Ramos (cell line): Measurements from ENCODE around the gene ZNF513.
"Not testable (repeated sequence)": the region's sequence is repeated elsewhere in the genome, so short reads cannot be mapped to it uniquely, and the experiment has no call there.

Source experiments
- in situ Hi-C: fragments of 300-500 bp; cut with MboI; formaldehyde crosslinking; loops from one replicate; pipeline ENCODE4 v1.14.3; 2022; ENCODE audit warnings: low sequenced_read_pairs; ENCODE audit not compliant: unreplicated experiment

ZNF513 gene, protein sequence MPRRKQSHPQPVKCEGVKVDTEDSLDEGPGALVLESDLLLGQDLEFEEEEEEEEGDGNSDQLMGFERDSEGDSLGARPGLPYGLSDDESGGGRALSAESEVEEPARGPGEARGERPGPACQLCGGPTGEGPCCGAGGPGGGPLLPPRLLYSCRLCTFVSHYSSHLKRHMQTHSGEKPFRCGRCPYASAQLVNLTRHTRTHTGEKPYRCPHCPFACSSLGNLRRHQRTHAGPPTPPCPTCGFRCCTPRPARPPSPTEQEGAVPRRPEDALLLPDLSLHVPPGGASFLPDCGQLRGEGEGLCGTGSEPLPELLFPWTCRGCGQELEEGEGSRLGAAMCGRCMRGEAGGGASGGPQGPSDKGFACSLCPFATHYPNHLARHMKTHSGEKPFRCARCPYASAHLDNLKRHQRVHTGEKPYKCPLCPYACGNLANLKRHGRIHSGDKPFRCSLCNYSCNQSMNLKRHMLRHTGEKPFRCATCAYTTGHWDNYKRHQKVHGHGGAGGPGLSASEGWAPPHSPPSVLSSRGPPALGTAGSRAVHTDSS

DNA sequence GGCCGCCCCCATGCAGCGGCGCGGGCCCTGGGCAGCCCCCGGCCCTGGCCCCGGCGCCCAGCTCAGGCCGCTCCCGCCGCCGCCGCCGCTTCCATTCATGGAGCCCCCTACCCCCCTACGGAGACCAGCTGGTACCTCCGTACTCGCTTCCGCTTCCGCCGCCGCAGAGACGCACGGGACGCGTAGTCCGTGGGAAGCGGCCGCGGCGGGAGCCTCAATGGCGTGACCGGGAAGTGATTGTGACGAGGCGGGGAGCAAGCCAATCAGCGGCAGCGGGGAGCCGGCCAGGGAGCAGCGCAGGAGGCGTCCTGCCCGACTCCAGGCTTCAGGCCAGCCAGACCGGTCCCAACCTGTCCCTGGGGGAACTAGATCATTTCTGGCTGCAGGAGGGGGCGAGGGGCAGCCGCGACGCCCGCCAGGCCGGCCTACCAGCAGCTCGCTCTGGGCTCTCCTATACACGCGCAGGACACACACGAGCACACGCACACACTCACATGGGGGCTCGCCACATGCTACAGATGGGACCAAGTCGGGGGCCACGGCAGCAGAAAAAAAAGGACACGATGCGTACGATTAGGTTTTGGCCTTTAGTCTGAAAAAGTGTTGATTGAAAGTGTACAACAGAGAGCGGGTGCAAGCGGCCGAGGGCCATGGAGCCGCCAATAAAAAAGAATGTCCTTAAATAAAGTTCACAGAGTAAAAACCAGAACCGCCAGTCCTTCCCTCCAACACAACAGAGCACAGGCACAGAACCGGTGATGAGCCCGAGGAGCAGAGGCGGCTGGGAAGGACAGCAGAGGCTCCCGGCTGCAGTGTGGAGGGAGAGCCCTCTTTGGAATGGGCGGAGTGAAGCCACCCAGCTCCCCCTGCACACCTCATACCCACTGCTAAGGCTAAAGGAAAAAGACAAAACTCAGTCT is at the start of gene ZNF513:
Gene ZNF513 (minus strand): TSS at position 109 of the 920 bp plus-strand sequence. CDS start 208 bp downstream, outside the sequence.
- in situ Hi-C loops = no loop called here

DNA sequence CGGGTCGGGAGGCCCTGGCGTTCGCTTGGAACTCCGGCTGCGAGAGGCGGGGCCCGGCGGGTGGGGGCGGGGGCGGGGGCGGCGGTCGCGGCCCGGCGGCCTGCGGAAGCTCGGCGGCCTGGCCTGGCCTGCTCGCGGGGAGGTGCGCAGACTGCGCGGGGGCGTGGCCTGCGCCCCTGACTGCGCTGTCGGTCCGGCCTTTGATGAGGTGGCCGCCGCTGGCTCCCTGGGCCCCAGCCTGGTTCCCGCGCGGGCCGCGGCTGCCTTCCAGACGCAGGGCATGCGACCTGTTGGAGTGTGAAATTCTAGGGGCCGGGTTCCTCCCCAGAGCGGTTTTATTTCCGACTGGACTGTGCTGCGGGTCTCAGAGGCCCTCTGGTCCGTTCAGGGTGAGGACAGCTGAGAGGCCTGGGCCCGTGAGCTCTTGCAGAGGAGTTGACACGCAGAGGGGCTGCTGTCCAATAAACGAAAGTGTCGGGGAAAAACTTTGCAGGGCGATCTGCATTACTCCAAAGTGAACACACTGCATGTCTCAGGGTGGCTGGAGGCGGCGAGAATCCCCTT is 48.5 kb upstream of the ZNF513 start:
- in situ Hi-C loops = no loop called here

DNA sequence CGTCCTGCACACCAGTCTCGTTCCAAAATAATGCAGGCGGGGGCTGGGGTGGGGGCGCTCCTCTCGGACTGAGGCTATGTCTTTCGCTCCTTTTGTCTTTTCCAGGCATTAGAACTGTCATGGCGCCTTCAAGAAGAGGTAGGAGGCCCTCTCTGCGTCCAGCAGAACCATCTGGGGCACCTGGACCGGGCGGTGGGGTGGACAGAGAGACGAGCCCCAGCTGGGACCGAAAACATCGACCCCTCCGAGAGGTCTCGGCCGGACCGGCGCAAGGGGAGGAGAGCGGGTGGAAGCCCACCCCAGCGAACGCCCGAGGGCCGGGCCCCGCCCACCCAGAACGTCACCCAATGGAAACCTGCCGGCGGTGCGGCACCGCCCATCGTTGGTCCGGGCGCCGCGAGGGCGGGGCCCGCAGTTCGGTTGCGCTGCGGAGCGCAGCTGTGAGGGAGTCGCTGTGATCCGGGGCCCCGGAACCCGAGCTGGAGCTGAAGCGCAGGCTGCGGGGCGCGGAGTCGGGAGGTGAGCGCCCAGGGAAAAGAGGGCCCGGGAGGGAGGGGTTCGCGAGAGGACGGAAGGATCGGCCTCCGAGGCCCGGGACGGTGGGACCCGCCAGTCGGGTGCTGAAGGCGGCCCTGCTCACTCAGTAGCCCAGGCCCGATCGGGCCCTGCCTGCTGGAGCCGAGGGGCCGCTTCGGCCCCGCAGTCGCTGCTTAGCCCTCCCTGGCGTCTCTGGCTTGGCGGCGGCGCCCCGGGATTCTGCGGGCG is 47.9 kb upstream of the ZNF513 start, which contains the start of gene NRBP1:
Gene NRBP1 (plus strand): TSS at position 419 of the 765 bp plus-strand sequence. CDS start 4,643 bp downstream, outside the sequence.
- in situ Hi-C loops = no loop called here

DNA sequence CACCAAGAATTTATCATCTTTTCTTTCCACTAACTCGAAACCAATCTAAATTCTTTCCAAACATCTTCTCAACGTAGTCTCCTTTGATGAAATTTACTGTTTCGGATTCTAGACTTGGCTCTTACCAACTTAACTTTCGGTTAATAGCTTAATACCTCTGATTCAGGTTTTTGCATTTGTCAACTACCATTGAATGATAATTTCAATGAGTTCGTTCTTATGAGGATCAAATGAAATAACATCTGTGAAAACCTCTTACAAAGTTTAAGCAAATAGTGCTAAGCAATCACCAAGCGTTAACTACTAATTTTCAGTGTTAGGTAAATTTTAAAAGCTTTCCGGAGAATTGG is 47.3 kb upstream of the ZNF513 start:
- in situ Hi-C loops = no loop called here

DNA sequence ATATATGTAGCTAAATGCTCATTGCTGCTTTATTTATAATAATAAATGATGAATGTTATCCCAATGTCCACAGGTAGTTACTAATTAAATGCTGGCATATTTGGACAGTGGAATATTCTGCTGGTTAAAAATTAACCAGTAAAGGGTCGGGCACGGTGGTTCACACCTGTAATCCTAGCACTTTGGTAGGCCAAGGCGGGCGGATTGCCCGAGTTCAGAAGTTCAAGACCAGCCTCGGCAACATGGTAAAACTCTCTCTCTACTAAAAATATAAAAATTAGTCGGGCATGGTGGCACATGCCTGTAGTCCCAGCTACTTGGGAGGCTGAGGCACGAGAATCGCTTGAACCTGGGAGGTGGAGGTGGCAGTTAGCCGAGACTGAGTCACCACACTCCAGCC is 44.5 kb upstream of the ZNF513 start:
- in situ Hi-C loops = not testable (repeated sequence)

DNA sequence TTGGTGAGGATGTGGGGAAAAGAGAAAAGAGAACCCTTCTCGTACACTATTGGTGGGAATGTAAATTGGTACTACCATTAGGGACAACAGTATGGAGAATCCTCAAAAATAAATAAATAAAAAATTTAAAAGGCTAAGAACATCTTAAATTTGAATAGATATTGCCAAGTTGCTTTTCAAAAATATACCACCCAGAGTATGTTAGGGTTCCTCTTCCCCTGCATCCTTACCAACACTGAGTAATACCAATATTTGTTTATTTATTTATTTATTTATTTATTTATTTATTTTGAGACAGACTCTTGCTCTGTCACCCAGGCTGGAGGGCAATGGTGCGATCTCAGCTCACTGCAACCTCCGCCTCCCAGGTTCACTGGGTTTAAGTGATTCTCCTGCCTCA is 42.4 kb upstream of the ZNF513 start:
- in situ Hi-C loops = no loop called here

DNA sequence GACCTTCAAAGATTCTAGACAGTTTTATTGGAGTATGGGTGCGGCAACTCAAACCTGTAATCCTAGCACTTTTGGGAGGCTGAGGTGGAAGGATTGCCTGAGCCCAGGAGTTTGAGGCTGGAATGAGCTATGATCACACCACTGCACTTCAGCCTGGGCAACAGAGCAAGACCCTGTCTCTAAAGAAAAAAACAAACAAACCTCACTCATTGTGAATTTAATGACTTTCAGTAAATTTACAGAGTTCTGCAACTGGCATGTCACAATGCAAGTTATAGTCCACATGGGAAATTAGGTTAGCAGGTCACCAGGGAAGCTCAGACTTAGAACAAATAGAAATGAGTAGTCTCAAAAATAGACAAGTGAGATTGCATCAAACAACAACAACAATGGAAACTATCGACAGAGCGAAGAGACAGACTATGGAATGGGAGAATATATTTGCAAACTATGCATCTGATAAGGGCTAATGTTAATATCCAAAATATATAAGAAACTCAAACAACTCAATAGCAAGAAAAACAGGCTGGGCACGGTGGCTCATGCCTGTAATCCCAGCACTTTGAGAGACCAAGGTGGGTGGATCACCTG is 41.2 kb upstream of the ZNF513 start:
- in situ Hi-C loops = no loop called here

DNA sequence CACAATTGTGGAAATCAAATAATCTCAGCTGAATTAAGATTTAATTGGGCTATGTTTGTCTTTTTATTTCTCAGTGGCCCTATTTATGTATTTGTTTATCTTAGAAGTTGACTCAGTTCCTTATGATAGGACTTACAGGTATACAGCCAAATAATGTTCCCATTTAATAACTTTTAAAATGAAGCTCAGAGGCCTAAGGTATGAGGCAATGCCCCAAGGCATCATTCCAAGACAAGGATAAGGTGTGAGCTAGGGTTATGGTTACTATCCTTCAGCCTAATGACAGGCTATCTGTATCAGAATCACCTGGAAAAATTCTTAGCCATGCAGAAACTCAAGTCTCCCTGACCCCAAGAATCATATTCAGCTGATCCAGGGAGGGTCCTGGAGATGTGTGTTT is 40.5 kb upstream of the ZNF513 start:
- in situ Hi-C loops = no loop called here

DNA sequence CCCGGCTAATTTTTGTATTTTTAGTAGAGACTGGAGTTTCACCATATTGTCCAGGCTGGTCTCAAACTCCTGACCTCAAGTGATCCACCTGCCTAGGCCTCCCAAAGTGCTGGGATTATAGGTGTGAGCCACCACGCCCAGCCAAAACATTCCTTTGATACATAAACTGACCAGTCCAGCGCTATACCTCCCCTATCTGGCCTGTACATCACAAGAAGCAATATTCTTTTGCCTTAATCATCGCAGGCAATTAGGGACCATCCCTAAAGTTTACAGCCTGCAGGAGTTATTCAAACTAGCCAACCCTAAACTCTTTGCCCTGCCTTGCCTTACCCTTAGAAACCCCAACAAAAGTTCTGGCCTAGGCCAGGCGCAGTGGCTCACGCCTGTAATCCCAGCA is 35.6 kb upstream of the ZNF513 start:
- in situ Hi-C loops = no loop called here

DNA sequence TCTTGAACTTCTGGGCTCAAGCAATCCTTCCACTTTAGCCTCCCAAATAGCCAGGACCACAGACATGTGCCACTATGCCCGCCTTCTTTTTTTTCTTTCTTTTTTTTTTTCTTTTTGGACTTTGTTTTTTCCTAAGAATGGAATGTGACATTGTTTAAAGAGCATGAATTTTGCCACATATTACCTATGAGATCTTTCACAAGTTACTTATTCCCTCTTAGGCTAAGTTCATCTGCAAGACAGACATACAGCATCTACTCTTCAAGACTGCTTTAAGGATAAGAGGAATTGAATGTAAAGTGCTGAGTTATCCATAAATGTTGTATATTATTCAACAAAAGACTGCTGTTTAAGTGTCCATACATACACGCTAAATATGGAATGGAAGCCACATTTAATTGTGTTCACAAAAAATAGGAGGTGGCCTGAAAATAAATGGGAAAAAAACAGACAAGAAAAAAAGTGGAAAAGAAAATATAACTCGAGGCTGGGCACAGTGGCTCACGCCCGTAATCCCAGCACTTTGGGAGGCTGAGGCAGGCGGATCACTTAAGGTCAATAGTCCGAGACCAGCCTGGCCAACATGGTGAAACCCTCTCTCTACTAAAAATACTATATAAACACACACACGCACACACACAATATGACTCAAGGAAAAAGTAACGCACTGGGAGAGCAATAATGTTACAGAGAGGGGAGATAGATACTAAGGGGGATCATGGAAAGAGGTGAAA is 32.1 kb upstream of the ZNF513 start:
- in situ Hi-C loops = no loop called here

DNA sequence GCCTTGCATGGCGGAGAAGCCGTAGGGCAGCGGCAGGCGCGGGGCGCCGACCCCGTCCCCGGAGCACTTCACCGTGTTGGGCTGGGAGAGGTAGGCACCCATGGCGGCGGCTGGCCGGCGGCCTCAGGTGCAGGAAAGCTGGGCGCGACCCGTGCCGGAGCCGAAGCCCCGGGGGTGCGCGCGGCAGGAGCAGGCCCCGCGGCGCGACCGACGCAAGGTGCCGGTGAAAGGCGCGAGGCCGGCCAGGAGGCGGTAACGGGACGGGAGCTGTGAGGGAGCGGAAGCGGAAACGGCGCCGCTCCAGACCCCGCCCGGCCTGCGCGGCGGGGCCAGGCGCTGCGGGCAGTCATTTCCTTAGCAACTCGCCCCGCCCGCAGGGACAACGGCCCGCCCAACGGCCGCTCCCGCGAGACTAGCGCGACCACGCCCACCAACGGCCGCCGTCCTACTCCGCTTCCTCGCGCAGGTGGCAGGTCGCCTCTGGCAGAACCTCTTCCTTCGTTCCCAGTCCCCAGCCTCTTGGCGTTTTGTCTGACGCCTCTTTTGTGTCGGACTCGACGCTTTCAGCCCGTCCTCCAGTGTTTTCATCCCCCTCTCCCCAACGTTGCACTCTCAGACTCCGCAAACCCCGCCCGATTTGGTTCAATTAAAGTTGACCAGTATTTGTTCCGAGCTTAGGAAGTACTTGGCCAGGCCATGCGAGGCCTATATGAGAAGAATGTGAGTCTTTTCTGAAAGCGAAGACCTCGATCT is 29.0 kb upstream of the ZNF513 start, which contains the start of gene PPM1G:
Gene PPM1G (minus strand): TSS at position 271 of the 753 bp plus-strand sequence. CDS start 169 bp downstream, at position 102.
- in situ Hi-C loops = no loop called here

DNA sequence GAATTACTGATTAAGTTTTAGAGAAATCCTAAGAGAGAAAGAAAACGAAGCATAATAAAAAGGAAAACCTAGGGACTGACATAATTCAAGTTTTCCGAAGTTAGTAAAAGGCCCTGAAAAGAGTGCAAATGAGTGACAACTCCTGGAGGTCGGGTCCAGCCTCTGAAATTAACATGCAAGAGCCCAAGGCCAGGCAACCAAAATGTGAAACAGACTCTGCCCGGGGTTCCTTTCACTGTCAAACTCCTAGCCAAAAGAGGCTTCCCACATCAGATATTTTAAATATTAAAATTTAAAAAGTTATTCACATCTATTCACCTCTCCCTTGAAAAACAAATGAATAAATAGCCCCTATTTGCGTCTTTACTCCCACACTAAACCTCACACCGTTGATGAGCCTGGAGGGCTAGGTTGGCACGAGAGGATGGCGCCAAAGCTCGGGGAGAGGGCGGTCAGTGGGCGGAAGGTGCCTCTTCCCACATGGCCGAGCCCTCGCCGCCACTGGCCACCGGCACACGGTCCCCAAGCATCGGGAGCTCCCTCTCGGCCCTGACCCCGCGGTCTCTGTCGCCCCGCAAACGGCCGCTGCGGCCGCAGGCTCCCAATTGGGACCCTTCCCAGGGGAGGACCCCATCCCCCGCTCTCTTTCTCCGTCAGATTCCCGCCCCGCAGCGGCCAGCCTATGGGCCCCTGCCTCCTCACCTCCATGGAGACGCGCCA is 28.2 kb upstream of the ZNF513 start:
- in situ Hi-C loops = no loop called here

DNA sequence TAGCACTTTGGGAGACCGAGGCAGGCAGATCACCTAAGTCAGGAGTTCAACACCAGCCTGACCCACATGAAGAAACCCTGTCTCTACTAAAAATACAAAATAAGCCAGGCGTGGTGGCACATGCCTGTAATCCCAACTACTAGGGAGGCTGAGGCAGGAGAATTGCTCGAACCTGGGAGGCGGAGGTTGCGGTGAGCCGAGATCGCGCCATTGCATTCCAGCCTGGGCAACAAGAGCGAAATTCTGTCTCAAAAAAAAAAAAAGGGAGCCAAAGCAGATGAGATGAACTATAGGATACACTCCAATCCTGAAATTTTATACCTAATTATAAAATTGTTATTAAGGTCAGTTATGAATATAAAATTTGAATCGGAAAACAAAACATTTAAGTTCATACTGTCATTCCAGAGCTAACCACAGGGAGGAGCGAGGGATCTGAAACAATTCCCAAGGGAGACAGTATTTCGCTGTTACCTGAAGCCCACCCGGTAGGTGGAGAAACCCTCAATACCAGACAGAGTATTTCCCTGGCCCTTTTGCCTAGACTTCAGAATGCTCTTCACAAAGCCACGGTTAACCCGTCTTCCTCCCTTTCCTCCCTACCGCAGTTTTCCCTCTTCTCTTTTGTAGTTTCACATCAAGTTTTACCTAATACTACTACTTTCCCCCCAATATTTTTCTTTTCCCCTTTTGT is 27.4 kb upstream of the ZNF513 start:
- in situ Hi-C loops = no loop called here

DNA sequence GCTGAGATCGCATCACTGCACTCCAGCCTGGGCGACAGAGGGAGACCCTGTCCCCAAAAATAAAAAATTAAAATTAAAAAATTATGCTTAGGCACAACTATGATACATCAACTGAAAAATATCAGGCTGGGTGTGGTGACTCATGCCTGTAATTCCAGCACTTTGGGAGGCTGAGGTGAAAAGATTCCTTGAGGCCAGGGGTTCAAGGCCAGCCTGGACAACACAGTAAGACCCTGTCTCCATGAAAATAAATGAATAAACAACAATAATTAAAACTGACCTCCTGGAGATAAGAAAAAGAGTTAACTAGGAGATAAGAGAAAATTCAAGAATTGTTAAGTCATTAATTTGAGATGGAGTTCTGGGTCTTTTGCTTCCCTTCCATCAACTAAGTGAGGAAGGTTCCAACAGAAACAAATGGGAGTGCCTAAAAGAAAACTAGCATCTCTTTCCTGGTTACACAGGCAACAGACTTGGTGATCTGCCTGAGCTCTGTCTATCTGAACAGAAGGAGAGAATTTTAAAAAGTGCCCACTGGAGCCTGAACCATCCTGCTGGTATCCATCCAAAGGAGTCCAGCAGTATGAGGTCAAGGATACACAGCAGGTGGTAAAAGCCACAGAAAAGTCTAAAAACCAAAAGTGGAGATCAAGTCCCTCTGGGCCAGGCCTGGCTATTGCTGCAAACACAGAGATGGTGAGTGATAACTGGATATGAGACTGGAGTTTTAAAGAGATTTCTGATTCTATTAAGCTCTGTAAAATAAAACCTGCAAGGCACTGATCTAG is 20.0 kb upstream of the ZNF513 start:
- in situ Hi-C loops = no loop called here

DNA sequence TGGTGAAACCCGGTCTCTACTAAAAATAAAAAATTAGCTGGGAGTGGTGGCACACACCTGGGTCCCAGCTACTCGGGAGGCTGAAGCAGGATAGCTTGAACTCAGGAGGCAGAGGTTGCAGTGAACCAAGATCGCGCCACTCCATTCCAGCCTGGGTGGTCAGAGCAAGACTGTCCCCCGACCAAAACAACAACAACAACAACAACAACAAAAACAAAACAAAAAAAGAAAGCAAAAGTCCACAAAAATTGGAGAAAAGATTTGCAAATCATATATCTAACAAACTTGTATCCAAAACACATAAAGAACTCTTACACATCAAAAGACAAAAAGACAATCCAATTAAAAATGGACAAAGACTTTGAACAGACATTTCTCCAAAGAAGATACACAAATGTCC is 18.4 kb upstream of the ZNF513 start:
- in situ Hi-C loops = no loop called here

DNA sequence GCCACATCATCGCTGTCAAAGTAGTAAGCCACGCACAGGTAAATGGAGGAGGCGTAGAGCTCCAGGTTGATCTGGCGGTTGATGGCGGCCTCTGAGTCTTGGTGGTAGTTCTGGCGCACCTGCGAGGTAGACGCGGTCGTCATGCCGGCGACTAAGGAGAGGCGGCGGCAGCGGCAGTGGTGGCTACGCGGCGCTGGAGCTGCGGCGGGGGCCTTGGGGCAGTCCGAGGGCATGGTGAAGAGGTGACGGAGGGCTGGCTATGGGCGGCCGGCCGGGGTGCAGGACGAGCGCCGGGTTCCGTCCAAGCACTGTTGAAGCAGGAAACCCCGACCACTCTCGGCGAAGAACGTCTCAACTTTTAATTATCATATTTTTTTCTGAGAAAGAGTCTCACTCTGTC is 12.7 kb upstream of the ZNF513 start:
- in situ Hi-C loops = no loop called here
